ACC112 (cell line): ENCODE measurements around the gene RRAGA.

Experiments used
- H2AFZ ChIP-seq: fragments of 200-600 bp; sonication (generic); one replicate; pipeline ENCODE4 v1.6.0; 2017; ENCODE audit warnings: antibody characterized with exemption, low read length; ENCODE audit not compliant: unreplicated experiment
- H3K27ac ChIP-seq: fragments of 200-600 bp; sonication (generic); 2 replicates; pipeline ENCODE4 v1.5.1; 2014; ENCODE audit warnings: low read depth, mild to moderate bottlenecking, antibody characterized with exemption, low read length, moderate library complexity
- H3K27me3 ChIP-seq: fragments of 200-600 bp; sonication (generic); 2 replicates; pipeline ENCODE4 v1.6.1; 2014; ENCODE audit warnings: mild to moderate bottlenecking, antibody characterized with exemption, low read length, moderate library complexity, mixed read lengths; ENCODE audit not compliant: insufficient read depth
- H3K36me3 ChIP-seq: fragments of 200-600 bp; sonication (generic); 2 replicates; pipeline ENCODE4 v1.6.1; 2016; ENCODE audit warnings: mild to moderate bottlenecking, antibody characterized with exemption, low read length, moderate library complexity, mixed read lengths; ENCODE audit not compliant: insufficient read depth
- H3K4me1 ChIP-seq: fragments of 200-600 bp; sonication (generic); one replicate; pipeline ENCODE4 v1.6.1; 2016; ENCODE audit warnings: low read length, mixed read lengths; ENCODE audit not compliant: insufficient read depth, unreplicated experiment, control insufficient read depth
- H3K4me3 ChIP-seq: fragments of 200-600 bp; sonication (generic); 2 replicates; pipeline ENCODE4 v1.5.1; 2014; ENCODE audit warnings: mild to moderate bottlenecking, low read depth, low read length
- H3K79me2 ChIP-seq: fragments of 200-600 bp; sonication (generic); one replicate; pipeline ENCODE4 v1.6.0; 2016; ENCODE audit warnings: low read length; ENCODE audit not compliant: control insufficient read depth, unreplicated experiment, insufficient read depth

Gene RRAGA

GRCh38 chr9:19028835-19029451 lies 20.3 kb upstream of the RRAGA start:
- no peak overlapping the region for H2AFZ ChIP-seq
- H3K79me2 ChIP-seq = no peaks in the 10 kb centered on the region
- no peaks in the 10 kb centered on the region for H3K36me3 ChIP-seq
- H3K4me1 ChIP-seq = no peaks in the 10 kb centered on the region
- H3K27me3 ChIP-seq = no peaks in the 10 kb centered on the region
- no peak overlapping the region for H3K27ac ChIP-seq
- H3K4me3 ChIP-seq = no peak overlapping the region

GRCh38 chr9:19030899-19031298 lies 18.3 kb upstream of the RRAGA start:
- Histone ChIP-seq H3K27me3 (no peaks in the 10 kb centered on the region), H3K4me3 (no peak overlapping the region), H3K79me2 (no peaks in the 10 kb centered on the region), H3K4me1 (no peaks in the 10 kb centered on the region), H2AFZ (no peak overlapping the region), H3K36me3 (no peaks in the 10 kb centered on the region), H3K27ac (no peak overlapping the region)

- Histone ChIP-seq H3K27me3 (no peaks in the 10 kb centered on the region), H3K4me3 (no peak overlapping the region), H3K79me2 (no peaks in the 10 kb centered on the region), H3K27ac (no peak overlapping the region), H2AFZ (no peak overlapping the region), H3K36me3 (no peaks in the 10 kb centered on the region), H3K4me1 (no peaks in the 10 kb centered on the region)
Observed at GRCh38 chr9:19032406-19032805, 16.8 kb upstream of the RRAGA start.

GRCh38 chr9:19033015-19033414 lies 16.2 kb upstream of the RRAGA start, which contains the start of gene SAXO1:
Gene SAXO1 (minus strand): TSS chr9:19033209. CDS start chr9:19032908, 301 bp downstream.
- H3K27ac ChIP-seq = no peak within 1 kb of the TSS
- H3K4me1 ChIP-seq = no peaks in the 10 kb centered on the region
- no peak within 1 kb of the TSS for H3K4me3 ChIP-seq
- H3K36me3 ChIP-seq = no peaks in the 10 kb centered on the region
- no peaks in the 10 kb centered on the region for H3K27me3 ChIP-seq
- H3K79me2 ChIP-seq = no peaks in the 10 kb centered on the region
- H2AFZ ChIP-seq = no peak within 1 kb of the TSS

GRCh38 chr9:19036611-19037010 lies 12.6 kb upstream of the RRAGA start:
- Histone ChIP-seq H2AFZ (no peak overlapping the region), H3K4me1 (no peaks in the 10 kb centered on the region), H3K27me3 (no peaks in the 10 kb centered on the region), H3K36me3 (no peaks in the 10 kb centered on the region), H3K27ac (no peak overlapping the region), H3K4me3 (no peak overlapping the region), H3K79me2 (no peaks in the 10 kb centered on the region)

- Histone ChIP-seq H3K4me3 (peak overlapping the region; percentile 92), H3K27me3 (no peaks in the 10 kb centered on the region), H2AFZ (peak overlapping the region; percentile 87), H3K36me3 (peaks cover 6% of the 10 kb centered on the region; the same call in 1 of the 2 replicates), H3K27ac (peak overlapping the region; percentile 86), H3K79me2 (peaks cover 28% of the 10 kb centered on the region), H3K4me1 (peaks cover 21% of the 10 kb centered on the region)
Observed at GRCh38 chr9:19049917-19050636, 850 bp downstream of the RRAGA start.

- H3K36me3 ChIP-seq = peaks cover 9% of the 10 kb centered on the region
- peaks cover 28% of the 10 kb centered on the region for H3K79me2 ChIP-seq
- no peak overlapping the region for H2AFZ ChIP-seq
- no peak overlapping the region for H3K27ac ChIP-seq
- H3K27me3 ChIP-seq = no peaks in the 10 kb centered on the region
- peaks cover 21% of the 10 kb centered on the region for H3K4me1 ChIP-seq
- peak overlapping the region; percentile 92 for H3K4me3 ChIP-seq
Observed at GRCh38 chr9:19050637-19051591, 1.7 kb downstream of the RRAGA start.

- Histone ChIP-seq H3K27me3 (no peaks in the 10 kb centered on the region), H2AFZ (no peak overlapping the region), H3K4me3 (no peak overlapping the region), H3K4me1 (no peaks in the 10 kb centered on the region), H3K79me2 (peaks cover 1% of the 10 kb centered on the region), H3K27ac (no peak overlapping the region), H3K36me3 (peaks cover 38% of the 10 kb centered on the region)
Observed at GRCh38 chr9:19057033-19057432, 7.8 kb downstream of the RRAGA start.

GRCh38 chr9:19074229-19074628 lies 25.0 kb downstream of the RRAGA start:
- H3K27me3 ChIP-seq = no peaks in the 10 kb centered on the region
- H3K27ac ChIP-seq = no peak overlapping the region
- H3K4me1 ChIP-seq = peaks cover 15% of the 10 kb centered on the region
- H3K4me3 ChIP-seq = no peak overlapping the region
- H2AFZ ChIP-seq = no peak overlapping the region
- no peaks in the 10 kb centered on the region for H3K79me2 ChIP-seq
- peaks cover 40% of the 10 kb centered on the region for H3K36me3 ChIP-seq

- peak overlapping the region; percentile 16; the same call in 1 of the 2 replicates for H3K27ac ChIP-seq
- H2AFZ ChIP-seq = no peak overlapping the region
- no peaks in the 10 kb centered on the region for H3K27me3 ChIP-seq
- H3K4me3 ChIP-seq = no peak overlapping the region
- H3K79me2 ChIP-seq = no peaks in the 10 kb centered on the region
- H3K4me1 ChIP-seq = peaks cover 15% of the 10 kb centered on the region
- H3K36me3 ChIP-seq = peaks cover 37% of the 10 kb centered on the region
Observed at GRCh38 chr9:19074836-19075235, 25.6 kb downstream of the RRAGA start.
